A549 (cell line): ENCODE measurements around the gene FBXL22. TPM values are rescaled to one million over a fixed set of nuclear protein-coding genes. Genes with fewer than 3 reads are reported as not detected.

ENCODE experiments used
- ATAC-seq, 2 experiments: fragments of 200-7000 bp in 1 of 2; fragments of >200 bp in 1 of 2; cut with Nextera tagmentation in 1 of 2; cut with Tn5 transposase in 1 of 2; 3 replicates each; pipeline versions ENCODE4 v1.8.0 to v1.9.1; 2018 to 2020; ENCODE audit warnings: mild to moderate bottlenecking in 1 of 2, moderate library complexity in 1 of 2
- CTCF ChIA-PET: fragments of 300-600 bp; sonication (Branson Sonifier 250); formaldehyde crosslinking; extraction: SDS; loops from one replicate; lab custom pipeline; 2021; ENCODE audit warnings: antibody characterized with exemption, inconsistent platforms; lab: Yijun Ruan, JAX
- POLR2A ChIA-PET: fragments of 350-600 bp; formaldehyde crosslinking; extraction: SDS; loops from one replicate; lab custom pipeline; 2021; ENCODE audit warnings: antibody characterized with exemption, inconsistent platforms; lab: Yijun Ruan, JAX
- DNase-seq, 2 experiments: peaks; one replicate each; pipeline versions ENCODE4 v3.0.0 to v3.0.0-alpha.2; 2011 to 2016; ENCODE audit warnings: low read depth in 1 of 2, low spot score in 1 of 2
- FAIRE-seq: peaks from 2 replicates; lab custom pipeline; 2011; peaks lifted over from hg19 to GRCh38; lab: Jason Lieb, UNC
- H3K27ac ChIP-seq, 2 experiments: fragments of >200 bp; sonication (Bioruptor Twin); formaldehyde crosslinking; 3 replicates each; pipeline ENCODE4 v1.5.1; 2016 to 2017
- H3K4me1 ChIP-seq: fragments of >200 bp; sonication (Bioruptor Twin); formaldehyde crosslinking; 3 replicates; pipeline ENCODE4 v1.6.1; 2016
- H3K4me2 ChIP-seq: fragments of >200 bp; sonication (Bioruptor Twin); formaldehyde crosslinking; 3 replicates; pipeline ENCODE4 v1.6.1; 2016
- H3K4me3 ChIP-seq: fragments of >200 bp; sonication (Bioruptor Twin); formaldehyde crosslinking; 3 replicates; pipeline ENCODE4 v1.5.1; 2016
- H3K9me3 ChIP-seq: fragments of >200 bp; sonication (Bioruptor Twin); formaldehyde crosslinking; 3 replicates; pipeline ENCODE4 v1.6.1; 2016
- ATOH8 ChIP-seq: fragments of 250-450 bp; sonication (Bioruptor Pico); IDR thresholded peaks from 2 replicates; pipeline ENCODE4 v1.5.0; 2020; ENCODE audit warnings: low read depth, mild to moderate bottlenecking, moderate library complexity
- BHLHE40 ChIP-seq: IDR thresholded peaks from 2 replicates; pipeline ENCODE4 v1.6.1; 2012; ENCODE audit warnings: low read depth, low read length, inconsistent platforms
- CBX2 ChIP-seq: fragments of 200-600 bp; sonication (generic); IDR thresholded peaks from 2 replicates; pipeline ENCODE4 v1.6.1; 2016; ENCODE audit warnings: low read depth, mild to moderate bottlenecking, borderline replicate concordance
- CHD4 ChIP-seq: fragments of 200-600 bp; sonication (generic); IDR thresholded peaks from 2 replicates; pipeline ENCODE4 v1.6.1; 2016; ENCODE audit warnings: antibody characterized with exemption, mild to moderate bottlenecking, borderline replicate concordance
- EHMT2 ChIP-seq: fragments of 200-600 bp; sonication (generic); IDR thresholded peaks from 2 replicates; pipeline ENCODE4 v1.6.1; 2016; ENCODE audit warnings: antibody characterized with exemption, low read depth, mild to moderate bottlenecking, moderate library complexity
- ELK1 ChIP-seq: fragments of 150-350 bp; IDR thresholded peaks from 2 replicates; pipeline ENCODE4 v1.6.1; 2014; ENCODE audit warnings: low read depth, mild to moderate bottlenecking, low read length
- ESRRA ChIP-seq: fragments of 150-350 bp; IDR thresholded peaks from 2 replicates; pipeline ENCODE4 v1.6.1; 2014; ENCODE audit warnings: mild to moderate bottlenecking, low read length, borderline replicate concordance
- FOSB ChIP-seq: fragments of 250-450 bp; sonication (Bioruptor Pico); IDR thresholded peaks from 2 replicates; pipeline ENCODE4 v1.5.0; 2020; ENCODE audit warnings: mild to moderate bottlenecking, moderate library complexity
- FOSL2 ChIP-seq, 2 experiments: fragments of 450-650 bp in 1 of 2; fragments of >200 bp in 1 of 2; sonication (Bioruptor Twin) in 1 of 2; formaldehyde crosslinking; IDR thresholded peaks; 2 replicates each; pipeline versions ENCODE4 v1.5.0 to v1.6.1; 2016 to 2020; ENCODE audit warnings: mild to moderate bottlenecking in 1 of 2, moderate library complexity in 1 of 2
- FOXS1 ChIP-seq: fragments of 250-450 bp; sonication (Bioruptor Pico); IDR thresholded peaks from 2 replicates; pipeline ENCODE4 v1.5.0; 2020; ENCODE audit warnings: mild to moderate bottlenecking, moderate library complexity
- HEYL ChIP-seq: fragments of 250-450 bp; sonication (Bioruptor Pico); IDR thresholded peaks from 2 replicates; pipeline ENCODE4 v1.8.0; 2021; ENCODE audit warnings: mild to moderate bottlenecking, moderate library complexity
- HOXA7 ChIP-seq: fragments of 250-450 bp; sonication (Bioruptor Pico); IDR thresholded peaks from 2 replicates; pipeline ENCODE4 v1.5.0; 2020; ENCODE audit warnings: mild to moderate bottlenecking, moderate library complexity
- HOXB5 ChIP-seq: fragments of 250-450 bp; sonication (Bioruptor Pico); IDR thresholded peaks from 2 replicates; pipeline ENCODE4 v1.5.0; 2020; ENCODE audit warnings: mild to moderate bottlenecking, moderate library complexity
- JUN ChIP-seq, 2 experiments: fragments of >200 bp; sonication (Bioruptor Twin); formaldehyde crosslinking; IDR thresholded peaks; 2 replicates in 1 of 2; 3 replicates in 1 of 2; pipeline ENCODE4 v1.6.1; 2016 to 2017
- MAZ ChIP-seq: fragments of 150-350 bp; IDR thresholded peaks from 2 replicates; pipeline ENCODE4 v1.6.1; 2014; ENCODE audit warnings: antibody characterized with exemption, low read depth, low read length, borderline replicate concordance
- NPAS2 ChIP-seq: fragments of 250-450 bp; sonication (Bioruptor Pico); IDR thresholded peaks from 2 replicates; pipeline ENCODE4 v1.8.0; 2022; ENCODE audit warnings: mild to moderate bottlenecking, moderate library complexity, borderline replicate concordance
- NR3C1 ChIP-seq: fragments of >200 bp; sonication (Bioruptor Twin); formaldehyde crosslinking; IDR thresholded peaks from 3 replicates; pipeline ENCODE4 v1.6.1; 2017
- POLR2A ChIP-seq: IDR thresholded peaks from 2 replicates; pipeline ENCODE4 v1.6.1; 2012; ENCODE audit warnings: mild to moderate bottlenecking, low read length
- POLR2AphosphoS2 ChIP-seq: conservative IDR thresholded peaks from 2 replicates; pipeline ENCODE4 v1.6.1; 2012; ENCODE audit warnings: low read length, improper control_type of control experiment, inconsistent platforms
- RARB ChIP-seq: fragments of 250-450 bp; sonication (Bioruptor Pico); IDR thresholded peaks from 2 replicates; pipeline ENCODE4 v1.8.0; 2021; ENCODE audit warnings: mild to moderate bottlenecking, moderate library complexity
- RFX5 ChIP-seq: fragments of 450-650 bp; IDR thresholded peaks from 2 replicates; pipeline ENCODE4 v1.7.1; 2014; ENCODE audit warnings: antibody characterized with exemption, mild to moderate bottlenecking, moderate library complexity
- TP53 ChIP-seq: fragments of 250-450 bp; sonication (Bioruptor Pico); IDR thresholded peaks from 2 replicates; pipeline ENCODE4 v1.5.0; 2021; ENCODE audit warnings: mild to moderate bottlenecking, moderate library complexity
- USF2 ChIP-seq: fragments of 450-650 bp; IDR thresholded peaks from 2 replicates; pipeline ENCODE4 v1.6.1; 2014; ENCODE audit warnings: antibody characterized with exemption
- ZC3H11A ChIP-seq: fragments of 450-650 bp; IDR thresholded peaks from 2 replicates; pipeline ENCODE4 v1.6.1; 2014; ENCODE audit warnings: antibody characterized with exemption, mild to moderate bottlenecking
- ZFP36 ChIP-seq: fragments of 450-650 bp; IDR thresholded peaks from 2 replicates; pipeline ENCODE4 v1.6.1; 2014; ENCODE audit warnings: borderline replicate concordance; ENCODE audit not compliant: partially characterized antibody
- ZNF302 ChIP-seq: fragments of 250-450 bp; sonication (Bioruptor Pico); IDR thresholded peaks from 2 replicates; pipeline ENCODE4 v1.9.0; 2021; ENCODE audit warnings: inconsistent platforms, mild to moderate bottlenecking, moderate library complexity
- ZSCAN20 ChIP-seq: fragments of 250-450 bp; sonication (Bioruptor Pico); IDR thresholded peaks from 2 replicates; pipeline ENCODE4 v1.8.0; 2022; ENCODE audit warnings: mild to moderate bottlenecking, moderate library complexity
- whole genome bisulfite sequencing: methylation state at CpG from one replicate; pipeline ENCODE4 v1.1.6; 2017; ENCODE audit errors: missing lambda C conversion rate; 5-methylcytosine and 5-hydroxymethylcytosine counted together
- polyA plus RNA-seq, 4 experiments: library from polyadenylated mRNA; depleted of rRNA in 3 of 4; stranded (reverse); fragments of >200 nt; fragmentation: RNase III in 1 of 4; extraction: RNeasy Plus Mini Kit Qiagen cat#74134 plus additional on column Dnase treatment in 1 of 4; gene quantifications; 2 replicates in 3 of 4; 3 replicates in 1 of 4; pipeline ENCODE4 v1.2.3, GENCODE V29; 2011 to 2017
- TF ChIP-seq, protein P1 (sequence below): IDR thresholded peaks from 2 replicates; pipeline ENCODE4 v1.6.1; 2012

Gene FBXL22
- polyA plus RNA-seq, 2 of the 4 experiments (the other 2 are of a cell fraction), result 0.18 to 0.23 TPM

DNA sequence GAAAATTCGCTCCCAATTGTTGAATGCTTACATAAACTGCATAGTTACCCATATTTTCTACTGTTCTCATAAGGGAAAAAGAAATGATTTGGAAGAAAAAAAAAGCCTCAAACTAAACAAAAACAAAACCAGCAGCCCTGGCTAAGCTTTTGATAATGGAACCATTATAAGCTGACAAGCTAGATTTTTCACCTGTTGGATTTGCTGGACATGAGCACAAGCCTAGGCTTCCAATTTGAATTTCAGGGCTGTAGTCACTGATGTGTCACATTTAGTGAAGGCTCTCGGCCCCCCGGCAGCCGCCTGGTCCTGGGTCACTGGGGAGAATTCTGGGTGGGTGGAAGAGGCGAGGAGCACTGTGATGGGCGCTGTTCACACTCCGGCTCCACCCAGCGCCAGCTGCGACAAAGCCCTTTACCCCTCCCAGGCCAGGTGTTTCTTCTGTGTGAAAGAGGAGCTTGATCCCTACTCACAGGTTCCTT lies 4.6 kb downstream of the FBXL22 start:
- DNase-seq, result no peak
- no peak for ATAC-seq
- WGBS, result 71% methylated on average over 9 of the region's 9 CpGs
- Histone ChIP-seq H3K4me3 (peak overlapping the region; percentile 83), H3K4me2 (peak overlapping the region; percentile 88), H3K27ac (peak overlapping the region; percentile 91 to 93), H3K4me1 (peaks cover 20% of the 10 kb centered on the region; the same call in 2 of the 3 replicates), H3K9me3 (no peaks in the 10 kb centered on the region)
- FAIRE-seq, result no peak
- ChIA-PET CTCF (interaction anchor here (0.7 to 9.9 kb wide), 17 partner anchors 7 to 551 kb away, joined by 3 to 101 read pairs (median 8); no protein-coding TSS in a partner anchor), POLR2A (interaction anchor here (1.4 kb wide), 1 partner anchor 492 kb away, joined by 5 read pairs; the partner anchor contains the start of gene CIAO2A)
- TF ChIP-seq ESRRA, result no peak
- no peak for TF ChIP-seq ZNF302 (CRISPR knock-in tag)
- TF ChIP-seq ZC3H11A, result no peak

DNA sequence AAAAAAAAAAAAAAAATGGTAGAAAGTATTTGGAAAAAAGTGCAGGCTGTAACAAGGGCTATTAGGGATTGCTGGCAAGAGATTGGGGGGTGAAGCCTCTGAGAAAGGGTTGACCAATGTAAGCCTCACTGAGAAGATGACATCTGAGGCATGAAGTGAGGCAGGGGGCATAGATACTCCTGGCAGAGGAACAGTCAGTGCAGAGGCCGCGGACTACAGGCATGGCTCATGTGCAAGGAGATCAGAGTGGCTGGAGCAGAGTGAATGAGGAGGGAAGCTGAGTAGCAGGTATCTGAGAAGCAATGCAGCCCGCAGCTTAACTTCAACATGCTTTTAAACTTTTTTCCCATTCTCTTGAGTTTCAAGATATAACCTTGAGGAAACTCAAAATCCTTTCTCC lies 5.4 kb downstream of the FBXL22 start:
- Histone ChIP-seq H3K4me2 (no peak overlapping the region), H3K27ac (no peak overlapping the region), H3K4me3 (no peak overlapping the region), H3K9me3 (no peaks in the 10 kb centered on the region), H3K4me1 (peaks cover 20% of the 10 kb centered on the region; the same call in 2 of the 3 replicates)
- WGBS, result 91% methylated on average over 3 of the region's 3 CpGs
- DNase-seq, result no peak
- FAIRE-seq, result no peak
- TF ChIP-seq TP53, result no peak
- ChIA-PET CTCF (interaction anchor here (0.7 to 9.9 kb wide), 11 partner anchors 7 to 550 kb away, joined by 3 to 101 read pairs (median 8); partner anchors contain the start of genes DAPK2 and USP3), POLR2A (no interaction called here)
- ATAC-seq, result no peak

DNA sequence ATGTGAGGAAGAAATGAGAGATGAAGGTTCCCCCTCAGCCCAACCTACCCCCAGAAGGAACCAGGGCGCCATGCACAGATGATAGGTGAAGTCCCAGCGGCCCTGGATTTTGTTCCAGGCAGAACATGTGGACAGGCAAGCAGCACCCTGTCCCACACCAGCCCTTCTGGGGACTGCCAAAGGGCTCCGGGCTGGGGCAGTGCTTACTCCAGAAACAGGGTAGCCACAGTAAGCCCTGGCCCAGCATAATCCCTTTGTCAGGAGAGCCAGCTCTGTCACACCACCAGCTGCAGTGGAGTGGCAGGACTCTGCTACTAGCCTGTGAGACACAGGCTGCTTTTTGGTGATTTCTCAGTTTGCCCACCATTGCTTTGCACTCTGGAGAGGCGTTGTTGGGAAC lies 6.3 kb downstream of the FBXL22 start:
- no peak for FAIRE-seq
- no peak for DNase-seq
- POLR2A ChIA-PET, result no interaction called here
- no peak for ATAC-seq
- H3K4me3 ChIP-seq, result no peak overlapping the region
- TF ChIP-seq FOXS1 (CRISPR knock-in tag) (no peak), HOXA7 (no peak), POLR2AphosphoS2 (no peak), ZSCAN20 (CRISPR knock-in tag) (no peak), NPAS2 (CRISPR knock-in tag) (no peak), NR3C1 (no peak), HOXB5 (CRISPR knock-in tag) (no peak), ZNF302 (CRISPR knock-in tag) (no peak), POLR2A (no peak), ELK1 (no peak), JUN (IDR thresholded peaks at IDR 0.05) (no peak), ZFP36 (no peak), MAZ (no peak), ATOH8 (CRISPR knock-in tag) (no peak), RFX5 (no peak), FOSB (no peak)
- TF ChIP-seq, all 56 proteins: peak for 0
- Histone ChIP-seq H3K4me1 (peaks cover 20% of the 10 kb centered on the region; the same call in 2 of the 3 replicates), H3K9me3 (no peaks in the 10 kb centered on the region), H3K27ac (no peak overlapping the region), H3K4me2 (no peak overlapping the region)
- CTCF ChIA-PET, result interaction anchor here (1.1 to 3.0 kb wide), 7 partner anchors 8 to 464 kb away, joined by 3 to 21 read pairs (median 6); partner anchors contain the start of gene USP3
- WGBS, result 87% methylated on average over 4 of the region's 4 CpGs

DNA sequence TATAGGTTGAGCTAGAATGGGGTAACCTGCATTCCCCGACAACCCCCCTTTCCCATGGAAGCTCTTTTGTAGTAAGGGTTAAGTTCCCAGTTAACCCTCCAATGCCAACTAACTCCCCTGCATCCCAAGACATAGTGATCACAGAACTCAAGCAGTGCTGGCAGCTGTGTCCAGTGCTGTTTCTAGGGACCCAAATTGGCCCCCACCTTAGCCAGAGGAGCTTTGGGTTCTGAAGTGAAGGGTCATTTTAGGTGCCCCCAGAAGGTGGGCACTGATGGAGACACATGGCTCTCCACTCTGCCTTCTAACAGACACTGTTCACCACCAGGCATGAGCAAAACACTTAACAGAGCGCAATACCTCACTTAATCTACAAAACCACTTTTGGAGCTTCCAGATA lies 7.1 kb downstream of the FBXL22 start:
- ChIA-PET CTCF (interaction anchor here (1.1 to 3.0 kb wide), 8 partner anchors 10 to 463 kb away, joined by 3 to 21 read pairs (median 8); partner anchors contain the start of gene USP3), POLR2A (no interaction called here)
- Histone ChIP-seq H3K4me3 (no peak overlapping the region), H3K9me3 (no peaks in the 10 kb centered on the region), H3K4me2 (no peak overlapping the region), H3K4me1 (peaks cover 13% of the 10 kb centered on the region; the same call in 2 of the 3 replicates), H3K27ac (no peak overlapping the region)
- ATAC-seq (no peak), FAIRE-seq (no peak), DNase-seq (no peak)
- WGBS, result 89% methylated on average over 2 of the region's 2 CpGs
- no peak for TF ChIP-seq BHLHE40
- no peak for TF ChIP-seq POLR2AphosphoS2
- TF ChIP-seq RARB, result no peak
- TF ChIP-seq, protein P1, sequence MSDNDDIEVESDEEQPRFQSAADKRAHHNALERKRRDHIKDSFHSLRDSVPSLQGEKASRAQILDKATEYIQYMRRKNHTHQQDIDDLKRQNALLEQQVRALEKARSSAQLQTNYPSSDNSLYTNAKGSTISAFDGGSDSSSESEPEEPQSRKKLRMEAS, result no peak
- TF ChIP-seq TP53, result no peak
- no peak for TF ChIP-seq EHMT2
- TF ChIP-seq USF2, result no peak
- TF ChIP-seq HEYL (CRISPR knock-in tag), result no peak
- TF ChIP-seq CBX2, result no peak
- TF ChIP-seq CHD4, result no peak
- TF ChIP-seq FOSL2 (IDR thresholded peaks at IDR 0.05), result no peak
- TF ChIP-seq FOSL2 (CRISPR knock-in tag; IDR thresholded peaks at IDR 0.05), result no peak
